Neuronal stem cell (in vitro differentiated cells): Measurements from ENCODE around the gene CBX8.

Experiments used
- DNase-seq: peaks from one replicate; pipeline ENCODE4 v3.0.0-alpha.2; 2013; ENCODE audit warnings: low spot score
- H2AFZ ChIP-seq: one replicate; pipeline ENCODE4 v1.6.1; 2013; ENCODE audit warnings: mild to moderate bottlenecking, low read length, inconsistent platforms
- H2AK5ac ChIP-seq: 2 replicates; pipeline ENCODE4 v1.6.1; 2013; ENCODE audit warnings: low read depth, mild to moderate bottlenecking, inconsistent platforms, low read length, moderate library complexity, mixed read lengths
- H2BK120ac ChIP-seq: 2 replicates; pipeline ENCODE4 v1.6.1; 2013; ENCODE audit warnings: low read depth, mild to moderate bottlenecking, inconsistent platforms, low read length, moderate library complexity, mixed read lengths
- H2BK12ac ChIP-seq: one replicate; pipeline ENCODE4 v1.6.1; 2013; ENCODE audit warnings: low read length, inconsistent platforms
- H2BK15ac ChIP-seq: 2 replicates; pipeline ENCODE4 v1.6.1; 2013; ENCODE audit warnings: mild to moderate bottlenecking, low read length, inconsistent platforms, mixed read lengths
- H2BK5ac ChIP-seq: one replicate; pipeline ENCODE4 v1.6.1; 2013; ENCODE audit warnings: inconsistent platforms, mild to moderate bottlenecking, low read length, moderate library complexity
- H3K14ac ChIP-seq: one replicate; pipeline ENCODE4 v1.6.1; 2013; ENCODE audit warnings: low read length, inconsistent platforms
- H3K18ac ChIP-seq: 2 replicates; pipeline ENCODE4 v1.6.1; 2013; ENCODE audit warnings: low read length, inconsistent platforms
- H3K23ac ChIP-seq: 2 replicates; pipeline ENCODE4 v1.6.1; 2013; ENCODE audit warnings: low read depth, mild to moderate bottlenecking, mixed read lengths, low read length, inconsistent platforms; ENCODE audit not compliant: poor library complexity
- H3K27ac ChIP-seq: replicated peaks from 3 replicates; pipeline ENCODE4 v1.5.1; 2013; ENCODE audit warnings: low read length, inconsistent platforms
- H3K27me3 ChIP-seq, 3 experiments: 2 replicates each; pipeline ENCODE4 v1.6.1; 2013; ENCODE audit warnings: low read length in 3 of 3, mild to moderate bottlenecking in 2 of 3, inconsistent platforms in 1 of 3, low read depth in 1 of 3, mixed read lengths in 1 of 3, moderate library complexity in 1 of 3; ENCODE audit not compliant: control insufficient read depth in 3 of 3, insufficient read depth in 3 of 3
- H3K36me3 ChIP-seq, 2 donors: replicated peaks in 1 of 2; 2 replicates each; pipeline ENCODE4 v1.6.1; 2013; ENCODE audit warnings: low read length in 2 of 2; ENCODE audit not compliant: control insufficient read depth in 2 of 2, insufficient read depth in 2 of 2
- H3K4ac ChIP-seq: 2 replicates; pipeline ENCODE4 v1.6.1; 2013; ENCODE audit warnings: inconsistent platforms, mild to moderate bottlenecking, low read length, moderate library complexity
- H3K4me1 ChIP-seq, 2 donors: 1 replicate in 1 of 2; 2 replicates in 1 of 2; pipeline ENCODE4 v1.6.1; 2013; ENCODE audit warnings: low read length in 2 of 2, low read depth in 1 of 2; ENCODE audit not compliant: control insufficient read depth in 2 of 2, insufficient read depth in 1 of 2
- H3K4me2 ChIP-seq: one replicate; pipeline ENCODE4 v1.6.1; 2013; ENCODE audit warnings: mild to moderate bottlenecking, low read length, inconsistent platforms; ENCODE audit not compliant: insufficient read depth, poor library complexity, severe bottlenecking
- H3K4me3 ChIP-seq, 2 donors: 2 replicates each; pipeline ENCODE4 v1.5.1; 2013; ENCODE audit warnings: low read length in 2 of 2, mild to moderate bottlenecking in 2 of 2, inconsistent platforms in 1 of 2, moderate library complexity in 1 of 2
- H3K79me1 ChIP-seq: one replicate; pipeline ENCODE4 v1.6.1; 2013; ENCODE audit warnings: low read depth, mild to moderate bottlenecking, inconsistent platforms, low read length, moderate library complexity
- H3K9ac ChIP-seq: one replicate; pipeline ENCODE4 v1.6.1; 2013; ENCODE audit warnings: mild to moderate bottlenecking, low read depth, low read length, inconsistent platforms; ENCODE audit not compliant: poor library complexity
- H3K9me3 ChIP-seq, 2 donors: replicated peaks in 1 of 2; 2 replicates each; pipeline versions ENCODE3 to v1.6.1; 2013; ENCODE audit warnings: low read length in 2 of 2, mild to moderate bottlenecking in 2 of 2, inconsistent platforms in 1 of 2, low read depth in 1 of 2, mixed read lengths in 1 of 2, moderate library complexity in 1 of 2; ENCODE audit not compliant: control insufficient read depth in 2 of 2, insufficient read depth in 1 of 2
- H4K8ac ChIP-seq: one replicate; pipeline ENCODE4 v1.6.1; 2013; ENCODE audit warnings: low read depth, mild to moderate bottlenecking, inconsistent platforms, low read length, moderate library complexity
- H4K91ac ChIP-seq: one replicate; pipeline ENCODE4 v1.6.1; 2013; ENCODE audit warnings: low read length, low read depth, mild to moderate bottlenecking, inconsistent platforms; ENCODE audit not compliant: poor library complexity
- WGBS, 2 donors: extraction: QIAGEN DNeasy Blood & Tissue Kit; methylation state at CpG; one replicate each; pipeline ENCODE4 v1.1.7; 2013; ENCODE audit warnings: missing lambda C conversion rate in 2 of 2, mixed read lengths in 1 of 2; ENCODE audit not compliant: insufficient read length in 2 of 2, insufficient replicate concordance in 1 of 2; ENCODE audit errors: extremely low coverage in 2 of 2; 5-methylcytosine and 5-hydroxymethylcytosine counted together

The CBX8 gene

GRCh38 chr17:79792341-79792871, 4.5 kb downstream of the CBX8 start:
- Histone ChIP-seq H2BK15ac (no peak overlapping the region), H3K27me3 (peaks cover 26 to 67% (median 35%) of the 10 kb centered on the region in 3 experiments), H3K9me3 (peaks cover 2 to 5% of the 10 kb centered on the region in 2 donors), H3K36me3 (peaks cover 4 to 22% of the 10 kb centered on the region in 2 donors), H3K4ac (no peak overlapping the region), H4K91ac (no peak overlapping the region), H2AFZ (no peak overlapping the region), H2BK5ac (no peak overlapping the region), H3K4me2 (no peak overlapping the region), H3K4me1 (peaks cover 38 to 56% of the 10 kb centered on the region in 2 donors), H3K18ac (no peak overlapping the region), H3K4me3 (peak overlapping the region in 1 of 2 donors; percentile 13), H3K14ac (no peak overlapping the region), H2AK5ac (peak overlapping the region; percentile 90), H4K8ac (no peak overlapping the region), H2BK120ac (no peak overlapping the region), H3K23ac (peak overlapping the region; percentile 39), H3K27ac (no peak overlapping the region), H3K79me1 (peaks cover 4% of the 10 kb centered on the region), H3K9ac (peak overlapping the region; percentile 73), H2BK12ac (no peak overlapping the region)
- DNase-seq = no peak
- WGBS, 2 donors = no CpG with 5 or more reads among the region's 22 CpGs

- peaks cover 4 to 22% of the 10 kb centered on the region in 2 donors for H3K36me3 ChIP-seq
- peak overlapping the region; percentile 90 for H2AK5ac ChIP-seq
- H3K18ac ChIP-seq = peak overlapping the region; percentile 84
- H3K4me1 ChIP-seq = peaks cover 41 to 61% of the 10 kb centered on the region in 2 donors
- H2AFZ ChIP-seq = peak overlapping the region; percentile 48
- peak overlapping the region; percentile 41 for H3K4me2 ChIP-seq
- no peak overlapping the region for H4K8ac ChIP-seq
- no peak overlapping the region for H3K14ac ChIP-seq
- H3K27me3 ChIP-seq = peaks cover 26 to 67% (median 35%) of the 10 kb centered on the region in 3 experiments
- H2BK15ac ChIP-seq = no peak overlapping the region
- H3K23ac ChIP-seq = no peak overlapping the region
- no peak overlapping the region for H2BK12ac ChIP-seq
- WGBS, 2 donors = no CpG with 5 or more reads among the region's 26 CpGs
- peak overlapping the region; percentile 27 for H2BK5ac ChIP-seq
- no peak overlapping the region for H4K91ac ChIP-seq
- no peak overlapping the region for H3K27ac ChIP-seq
- no peak for DNase-seq
- H3K4me3 ChIP-seq = no peak overlapping the region
- H3K79me1 ChIP-seq = peaks cover 4% of the 10 kb centered on the region
- H3K9ac ChIP-seq = no peak overlapping the region
- H3K4ac ChIP-seq = no peak overlapping the region
- peaks cover 2 to 5% of the 10 kb centered on the region in 2 donors for H3K9me3 ChIP-seq
- no peak overlapping the region for H2BK120ac ChIP-seq
These were observed 5.1 kb downstream of the CBX8 start for GRCh38 chr17:79791735-79792161.

GRCh38 chr17:79790805-79791734, 5.8 kb downstream of the CBX8 start:
- H2BK120ac ChIP-seq = no peak overlapping the region
- H3K4me2 ChIP-seq = peak overlapping the region; percentile 41
- H2BK5ac ChIP-seq = peak overlapping the region; percentile 50
- peaks cover 26 to 67% (median 35%) of the 10 kb centered on the region in 3 experiments for H3K27me3 ChIP-seq
- H3K9ac ChIP-seq = peak overlapping the region; percentile 72
- no peak overlapping the region for H3K27ac ChIP-seq
- peak overlapping the region; percentile 99 for H2AK5ac ChIP-seq
- no peak overlapping the region for H3K4ac ChIP-seq
- H3K9me3 ChIP-seq = peaks cover 2 to 5% of the 10 kb centered on the region in 2 donors
- no peak overlapping the region for H4K91ac ChIP-seq
- peaks cover 4% of the 10 kb centered on the region for H3K79me1 ChIP-seq
- H3K23ac ChIP-seq = peak overlapping the region; percentile 60
- H3K18ac ChIP-seq = peak overlapping the region; percentile 78
- DNase-seq = no peak
- H3K36me3 ChIP-seq = peaks cover 5 to 25% of the 10 kb centered on the region in 2 donors
- H3K14ac ChIP-seq = no peak overlapping the region
- no peak overlapping the region for H2BK12ac ChIP-seq
- H2AFZ ChIP-seq = peak overlapping the region; percentile 48
- peak overlapping the region; percentile 95 for H2BK15ac ChIP-seq
- H4K8ac ChIP-seq = no peak overlapping the region
- no CpG with 5 or more reads among the region's 68 CpGs for WGBS, 2 donors
- H3K4me3 ChIP-seq = no peak overlapping the region
- peaks cover 38 to 60% of the 10 kb centered on the region in 2 donors for H3K4me1 ChIP-seq
